OCI-LY1 (cell line): ENCODE data around the gene NSD1.
A peak's percentile ranks its signal among the peaks of the same experiment; 100 is the strongest.

Experiments
- H2AFZ ChIP-seq: fragments of 200-600 bp; sonication (generic), shearing (Covaris generic); 2 replicates; pipeline ENCODE4 v1.6.0; 2014; ENCODE audit warnings: antibody characterized with exemption, mild to moderate bottlenecking, low read length
- H3F3A ChIP-seq: fragments of 200-600 bp; sonication (generic), shearing (Covaris generic); 2 replicates; pipeline ENCODE4 v1.6.0; 2014; ENCODE audit warnings: mild to moderate bottlenecking, antibody characterized with exemption, low read length, moderate library complexity; ENCODE audit not compliant: insufficient read depth
- H3K27ac ChIP-seq: fragments of 200-600 bp; sonication (generic); 2 replicates; pipeline ENCODE4 v1.5.1; 2014; ENCODE audit warnings: low read length, mixed run types, mild to moderate bottlenecking, low read depth; ENCODE audit not compliant: poor library complexity, severe bottlenecking
- H3K27me3 ChIP-seq: fragments of 200-600 bp; sonication (generic); 2 replicates; pipeline ENCODE4 v1.6.0; 2014; ENCODE audit warnings: antibody characterized with exemption, mild to moderate bottlenecking, low read length, moderate library complexity; ENCODE audit not compliant: insufficient read depth
- H3K36me3 ChIP-seq: fragments of 200-600 bp; sonication (generic); 2 replicates; pipeline ENCODE4 v1.6.1; 2014; ENCODE audit warnings: mild to moderate bottlenecking, antibody characterized with exemption, low read length, moderate library complexity, mixed read lengths; ENCODE audit not compliant: insufficient read depth
- H3K4me1 ChIP-seq: fragments of 200-600 bp; sonication (generic); 2 replicates; pipeline ENCODE4 v1.5.1; 2014; ENCODE audit warnings: mild to moderate bottlenecking, low read length, moderate library complexity; ENCODE audit not compliant: insufficient read depth, severe bottlenecking
- H3K4me2 ChIP-seq: fragments of 200-600 bp; sonication (generic), shearing (Covaris generic); 2 replicates; pipeline ENCODE4 v1.6.1; 2014; ENCODE audit warnings: low read length
- H3K4me3 ChIP-seq: fragments of 200-600 bp; sonication (generic); 2 replicates; pipeline ENCODE4 v1.5.1; 2014; ENCODE audit warnings: low read length, low read depth, mild to moderate bottlenecking, mixed read lengths; ENCODE audit not compliant: poor library complexity, severe bottlenecking
- H3K79me2 ChIP-seq: fragments of 200-600 bp; shearing (Covaris generic); 2 replicates; pipeline ENCODE4 v1.6.1; 2016; ENCODE audit warnings: mixed run types, low read length, mixed read lengths; ENCODE audit not compliant: insufficient read depth
- H3K9ac ChIP-seq: fragments of 200-600 bp; sonication (generic), shearing (Covaris generic); 2 replicates; pipeline ENCODE4 v1.6.1; 2014; ENCODE audit warnings: mild to moderate bottlenecking, low read length, mixed read lengths
- H3K9me2 ChIP-seq: fragments of 200-600 bp; sonication (generic), shearing (Covaris generic); 2 replicates; pipeline ENCODE4 v1.6.1; 2014; ENCODE audit warnings: low read depth, mild to moderate bottlenecking, low read length, mixed read lengths
- H3K9me3 ChIP-seq: fragments of 200-600 bp; shearing (Covaris generic); 2 replicates; pipeline ENCODE4 v1.6.1; 2014; ENCODE audit warnings: low read length, mixed read lengths
- H4K20me1 ChIP-seq: fragments of 200-600 bp; sonication (generic), shearing (Covaris generic); 2 replicates; pipeline ENCODE4 v1.6.0; 2016; ENCODE audit warnings: mild to moderate bottlenecking, low read length; ENCODE audit not compliant: insufficient read depth
- CTCF ChIP-seq: fragments of 200-600 bp; sonication (generic), shearing (Covaris generic); IDR thresholded peaks from 2 replicates; pipeline ENCODE4 v1.5.1; 2017; ENCODE audit warnings: mild to moderate bottlenecking, antibody characterized with exemption, low read length, moderate library complexity, mixed read lengths
- EZH2 ChIP-seq: fragments of 200-600 bp; sonication (generic), shearing (Covaris generic); IDR thresholded peaks from 2 replicates; pipeline ENCODE4 v1.8.0; 2017; ENCODE audit warnings: borderline replicate concordance, mixed run types, mild to moderate bottlenecking, antibody characterized with exemption, low read length, moderate library complexity, mixed read lengths

NSD1 gene

GRCh38 chr5:177300236-177300880 is 166.8 kb downstream of the NSD1 start:
- no peak overlapping the region for H3K4me3 ChIP-seq
- no peak overlapping the region for H2AFZ ChIP-seq
- H3K36me3 ChIP-seq: peaks cover 48% of the 10 kb centered on the region
- H4K20me1 ChIP-seq: no peaks in the 10 kb centered on the region
- H3K27me3 ChIP-seq: no peaks in the 10 kb centered on the region
- H3K4me2 ChIP-seq: peak overlapping the region; percentile 13; the same call in 1 of the 2 replicates
- H3K79me2 ChIP-seq: peaks cover 13% of the 10 kb centered on the region
- H3K9me3 ChIP-seq: no peaks in the 10 kb centered on the region
- H3K27ac ChIP-seq: peak overlapping the region; percentile 69
- peaks cover 49% of the 10 kb centered on the region for H3K4me1 ChIP-seq
- no peaks in the 10 kb centered on the region; the same call in 1 of the 2 replicates for H3F3A ChIP-seq
- H3K9me2 ChIP-seq: no peaks in the 10 kb centered on the region
- no peak for TF ChIP-seq EZH2
- TF ChIP-seq CTCF: no peak
- H3K9ac ChIP-seq: peak overlapping the region; percentile 1; the same call in 1 of the 2 replicates

- no peak overlapping the region for H3K4me3 ChIP-seq
- H2AFZ ChIP-seq: no peak overlapping the region
- H3K4me2 ChIP-seq: no peak overlapping the region
- H3K36me3 ChIP-seq: peaks cover 48% of the 10 kb centered on the region
- no peaks in the 10 kb centered on the region for H3K27me3 ChIP-seq
- no peaks in the 10 kb centered on the region for H3K9me3 ChIP-seq
- no peaks in the 10 kb centered on the region for H3K9me2 ChIP-seq
- peaks cover 13% of the 10 kb centered on the region for H3K79me2 ChIP-seq
- TF ChIP-seq EZH2: no peak
- no peak for TF ChIP-seq CTCF
- H3K27ac ChIP-seq: peak overlapping the region; percentile 69
- no peak overlapping the region; the same call in 1 of the 2 replicates for H3K9ac ChIP-seq
- H3F3A ChIP-seq: no peaks in the 10 kb centered on the region; the same call in 1 of the 2 replicates
- no peaks in the 10 kb centered on the region for H4K20me1 ChIP-seq
- H3K4me1 ChIP-seq: peaks cover 51% of the 10 kb centered on the region
Measured at GRCh38 chr5:177300951-177301350, 167.4 kb downstream of the NSD1 start.

- no peaks in the 10 kb centered on the region for H3K9me2 ChIP-seq
- peak overlapping the region; percentile 80; the same call in 1 of the 2 replicates for H3K4me2 ChIP-seq
- peaks cover 44% of the 10 kb centered on the region for H3K4me1 ChIP-seq
- H3K79me2 ChIP-seq: peaks cover 13% of the 10 kb centered on the region
- no peaks in the 10 kb centered on the region; the same call in 1 of the 2 replicates for H3F3A ChIP-seq
- H3K9ac ChIP-seq: no peak overlapping the region
- no peak overlapping the region for H3K4me3 ChIP-seq
- H3K9me3 ChIP-seq: no peaks in the 10 kb centered on the region
- peaks cover 48% of the 10 kb centered on the region for H3K36me3 ChIP-seq
- peak overlapping the region; percentile 69 for H3K27ac ChIP-seq
- no peak for TF ChIP-seq CTCF
- TF ChIP-seq EZH2: no peak
- H2AFZ ChIP-seq: no peak overlapping the region
- H4K20me1 ChIP-seq: no peaks in the 10 kb centered on the region
- no peaks in the 10 kb centered on the region for H3K27me3 ChIP-seq
Measured at GRCh38 chr5:177301503-177302165, 168.1 kb downstream of the NSD1 start.
